HepG2 (cell line): ENCODE data around the gene HES7. TPM values are rescaled to one million over a fixed set of nuclear protein-coding genes. Genes with fewer than 3 reads are reported as not detected.
A peak's percentile ranks its signal among the peaks of the same experiment; 100 is the strongest.

ENCODE experiments used
- AHDC1 ChIP-seq: sonication (generic); formaldehyde crosslinking; IDR thresholded peaks from 2 replicates; pipeline ENCODE4 v1.5.1; 2020; ENCODE audit warnings: mild to moderate bottlenecking, missing genetic modification reagents, borderline replicate concordance
- ASH2L ChIP-seq: fragments of 300-600, 200-600 bp; sonication (generic); IDR thresholded peaks from 2 replicates; pipeline ENCODE4 v1.7.0; 2017; ENCODE audit warnings: low read depth, mild to moderate bottlenecking, moderate library complexity, mixed read lengths, low read length; ENCODE audit not compliant: insufficient read length
- ETV5 ChIP-seq: IDR thresholded peaks from 2 replicates; pipeline ENCODE4 v1.6.1; 2018; ENCODE audit warnings: missing biosample characterization, missing genetic modification reagents, inconsistent platforms, borderline replicate concordance
- KAT8 ChIP-seq: IDR thresholded peaks from 2 replicates; pipeline ENCODE4 v1.6.1; 2016; ENCODE audit warnings: missing genetic modification reagents, missing compliant biosample characterization
- MTA3 ChIP-seq: sonication (generic); formaldehyde crosslinking; IDR thresholded peaks from 2 replicates; pipeline ENCODE4 v1.4.0; 2020; ENCODE audit warnings: missing genetic modification reagents
- NFRKB ChIP-seq: fragments of 450-650 bp; IDR thresholded peaks from 2 replicates; pipeline ENCODE4 v1.6.1; 2017
- POGZ ChIP-seq: sonication (generic); formaldehyde crosslinking; IDR thresholded peaks from 2 replicates; pipeline ENCODE4 v1.4.0; 2020; ENCODE audit warnings: mild to moderate bottlenecking, missing genetic modification reagents
- TAF1 ChIP-seq: sonication (generic); formaldehyde crosslinking; IDR thresholded peaks from 2 replicates; pipeline ENCODE4 v1.4.0; 2020; ENCODE audit warnings: missing genetic modification reagents
- TARDBP ChIP-seq: sonication (generic); formaldehyde crosslinking; IDR thresholded peaks from 2 replicates; pipeline ENCODE4 v1.8.0; 2022; ENCODE audit warnings: mild to moderate bottlenecking, missing genetic modification reagents
- TBX2 ChIP-seq: sonication (generic); formaldehyde crosslinking; IDR thresholded peaks from 2 replicates; pipeline ENCODE4 v1.5.0; 2020; ENCODE audit warnings: missing genetic modification reagents, mild to moderate bottlenecking, borderline replicate concordance
- USF2 ChIP-seq, 2 experiments: sonication (generic) in 1 of 2; formaldehyde crosslinking in 1 of 2; IDR thresholded peaks; 2 replicates each; pipeline versions ENCODE4 v1.5.1 to v1.6.1; 2011 to 2020; ENCODE audit warnings: borderline replicate concordance in 1 of 2, low read depth in 1 of 2, low read length in 1 of 2, mild to moderate bottlenecking in 1 of 2, missing genetic modification reagents in 1 of 2, moderate library complexity in 1 of 2
- ZFP82 ChIP-seq: sonication (generic); formaldehyde crosslinking; IDR thresholded peaks from 2 replicates; pipeline ENCODE4 v1.5.1; 2020; ENCODE audit warnings: mild to moderate bottlenecking, missing genetic modification reagents, borderline replicate concordance
- ZNF230 ChIP-seq: sonication (generic); formaldehyde crosslinking; IDR thresholded peaks from 2 replicates; pipeline ENCODE4 v1.4.0; 2020; ENCODE audit warnings: mild to moderate bottlenecking, missing genetic modification reagents
- ZNF260 ChIP-seq: sonication (generic); formaldehyde crosslinking; IDR thresholded peaks from 2 replicates; pipeline ENCODE4 v1.4.0; 2020; ENCODE audit warnings: missing genetic modification reagents, low read depth, mild to moderate bottlenecking, borderline replicate concordance
- ZNF713 ChIP-seq: sonication (generic); formaldehyde crosslinking; IDR thresholded peaks from 2 replicates; pipeline ENCODE4 v1.4.0; 2020; ENCODE audit warnings: mild to moderate bottlenecking, missing genetic modification reagents
- ZNF850 ChIP-seq: sonication (generic); formaldehyde crosslinking; conservative IDR thresholded peaks from 2 replicates; pipeline ENCODE4 v1.9.0; 2021; ENCODE audit warnings: mild to moderate bottlenecking, missing genetic modification reagents
- polyA plus RNA-seq, 8 experiments: library from polyadenylated mRNA; depleted of rRNA in 3 of 8; stranded (reverse) in 7 of 8; unstranded in 1 of 8; fragments of >200 nt; fragmentation: Illumina TruSeq in 4 of 8; extraction: Trizol in 4 of 8; gene quantifications; 2 replicates each; pipeline versions ENCODE4 v1.2.1 to v1.2.3, GENCODE V29; 2011 to 2016; ENCODE audit warnings: low read depth in 4 of 8, missing spikeins in 1 of 8, mixed read lengths in 1 of 8; ENCODE audit not compliant: insufficient read depth in 1 of 8
- total RNA-seq, 5 experiments: library from RNA; depleted of rRNA; stranded (reverse); fragments of >200 nt; fragmentation: Illumina TruSeq; extraction: Trizol; gene quantifications; 2 replicates each; pipeline ENCODE4 v1.2.3, GENCODE V29; 2016; ENCODE audit warnings: low read depth in 1 of 5
- TF ChIP-seq, protein P1 (sequence below): sonication (generic); formaldehyde crosslinking; IDR thresholded peaks from 2 replicates; pipeline ENCODE4 v1.5.0; 2020; ENCODE audit warnings: missing genetic modification reagents
- TF ChIP-seq, protein P2 (sequence below): IDR thresholded peaks from 2 replicates; pipeline ENCODE4 v1.6.1; 2016; ENCODE audit warnings: missing compliant biosample characterization, missing genetic modification reagents, borderline replicate concordance

Gene HES7
- total and polyA plus RNA-seq, 2 of the 13 experiments (the other 11 are each of a cell fraction or from before 2014, with no cell fraction given), result not detected

GRCh38 chr17:8163978-8164814 is 40.3 kb upstream of the HES7 start (continued):
- TF ChIP-seq ETV5 (CRISPR knock-in tag), result peak; percentile 82; the same call in 1 of the 2 replicates
- TF ChIP-seq TAF1 (CRISPR knock-in tag), result 0 out of 2 replicates have a peak, but pooled peaks have one; percentile 24
- no peak for TF ChIP-seq ZNF260 (CRISPR knock-in tag)
- TF ChIP-seq KAT8 (CRISPR knock-in tag), result peak; percentile 38; the same call in 1 of the 2 replicates
- peak; percentile 4 for TF ChIP-seq ASH2L
- TF ChIP-seq ZNF713 (CRISPR knock-in tag), result no peak
- TF ChIP-seq TBX2 (CRISPR knock-in tag), result peak; percentile 75
- TF ChIP-seq ZFP82 (CRISPR knock-in tag), result no peak
- no peak for TF ChIP-seq MTA3
- TF ChIP-seq, protein P1, sequence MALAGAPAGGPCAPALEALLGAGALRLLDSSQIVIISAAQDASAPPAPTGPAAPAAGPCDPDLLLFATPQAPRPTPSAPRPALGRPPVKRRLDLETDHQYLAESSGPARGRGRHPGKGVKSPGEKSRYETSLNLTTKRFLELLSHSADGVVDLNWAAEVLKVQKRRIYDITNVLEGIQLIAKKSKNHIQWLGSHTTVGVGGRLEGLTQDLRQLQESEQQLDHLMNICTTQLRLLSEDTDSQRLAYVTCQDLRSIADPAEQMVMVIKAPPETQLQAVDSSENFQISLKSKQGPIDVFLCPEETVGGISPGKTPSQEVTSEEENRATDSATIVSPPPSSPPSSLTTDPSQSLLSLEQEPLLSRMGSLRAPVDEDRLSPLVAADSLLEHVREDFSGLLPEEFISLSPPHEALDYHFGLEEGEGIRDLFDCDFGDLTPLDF, result no peak
- no peak for TF ChIP-seq AHDC1 (CRISPR knock-in tag)
- no peak for TF ChIP-seq ZNF850 (CRISPR knock-in tag)
- no peak for TF ChIP-seq USF2 (IDR thresholded peaks at IDR 0.05; ENCODE audit: low read depth, low read length)
- no peak for TF ChIP-seq USF2 (CRISPR knock-in tag; IDR thresholded peaks at IDR 0.05; ENCODE audit: borderline replicate concordance)
- TF ChIP-seq, protein P2, sequence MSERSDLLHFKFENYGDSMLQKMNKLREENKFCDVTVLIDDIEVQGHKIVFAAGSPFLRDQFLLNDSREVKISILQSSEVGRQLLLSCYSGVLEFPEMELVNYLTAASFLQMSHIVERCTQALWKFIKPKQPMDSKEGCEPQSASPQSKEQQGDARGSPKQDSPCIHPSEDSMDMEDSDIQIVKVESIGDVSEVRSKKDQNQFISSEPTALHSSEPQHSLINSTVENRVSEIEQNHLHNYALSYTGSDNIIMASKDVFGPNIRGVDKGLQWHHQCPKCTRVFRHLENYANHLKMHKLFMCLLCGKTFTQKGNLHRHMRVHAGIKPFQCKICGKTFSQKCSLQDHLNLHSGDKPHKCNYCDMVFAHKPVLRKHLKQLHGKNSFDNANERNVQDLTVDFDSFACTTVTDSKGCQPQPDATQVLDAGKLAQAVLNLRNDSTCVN (CRISPR knock-in tag), result no peak; the same call in 1 of the 2 replicates
- TF ChIP-seq NFRKB, result no peak
- no peak for TF ChIP-seq TARDBP
- TF ChIP-seq POGZ (CRISPR knock-in tag), result no peak
- TF ChIP-seq ZNF230 (CRISPR knock-in tag), result no peak
